HL-60 (cell line): ENCODE results near the gene GAB1.

Experiments used
- DNase-seq, 2 experiments: peaks; one replicate each; pipeline ENCODE4 v3.0.0-alpha.2; 2010 to 2020; ENCODE audit warnings: low read depth in 1 of 2, low spot score in 1 of 2
- H3K27ac ChIP-seq: fragments of 250-450 bp; sonication (Bioruptor Pico); replicated peaks from 2 replicates; pipeline ENCODE4 v1.5.1; 2020; ENCODE audit warnings: mild to moderate bottlenecking, moderate library complexity
- H3K27me3 ChIP-seq: fragments of 250-450 bp; sonication (Bioruptor Pico); 2 replicates; pipeline ENCODE4 v1.5.1; 2021; ENCODE audit warnings: mild to moderate bottlenecking, moderate library complexity; ENCODE audit not compliant: insufficient read depth, poor library complexity, severe bottlenecking
- H3K4me3 ChIP-seq: replicated peaks from 2 replicates; pipeline ENCODE4 v1.5.1; 2011; ENCODE audit warnings: mild to moderate bottlenecking, control low read depth, low read length; ENCODE audit not compliant: insufficient read depth
- GABPA ChIP-seq: IDR thresholded peaks from 2 replicates; pipeline ENCODE4 v1.6.1; 2012; ENCODE audit warnings: low read depth
- POLR2AphosphoS5 ChIP-seq: IDR thresholded peaks from 2 replicates; pipeline ENCODE4 v1.6.1; 2012; ENCODE audit warnings: low read depth
- SPI1 ChIP-seq: IDR thresholded peaks from 2 replicates; pipeline ENCODE4 v1.6.1; 2012; ENCODE audit warnings: low read depth, mild to moderate bottlenecking, borderline replicate concordance
- TF ChIP-seq, protein P1 (sequence below): IDR thresholded peaks from 2 replicates; pipeline ENCODE4 v1.6.1; 2012; ENCODE audit warnings: low read depth; ENCODE audit not compliant: insufficient replicate concordance
- TF ChIP-seq, protein P2 (sequence below): IDR thresholded peaks from one replicate; pipeline ENCODE4 v1.5.1; 2011; ENCODE audit warnings: low read length, control low read depth, inconsistent platforms; ENCODE audit not compliant: insufficient read depth

The GAB1 gene

DNA sequence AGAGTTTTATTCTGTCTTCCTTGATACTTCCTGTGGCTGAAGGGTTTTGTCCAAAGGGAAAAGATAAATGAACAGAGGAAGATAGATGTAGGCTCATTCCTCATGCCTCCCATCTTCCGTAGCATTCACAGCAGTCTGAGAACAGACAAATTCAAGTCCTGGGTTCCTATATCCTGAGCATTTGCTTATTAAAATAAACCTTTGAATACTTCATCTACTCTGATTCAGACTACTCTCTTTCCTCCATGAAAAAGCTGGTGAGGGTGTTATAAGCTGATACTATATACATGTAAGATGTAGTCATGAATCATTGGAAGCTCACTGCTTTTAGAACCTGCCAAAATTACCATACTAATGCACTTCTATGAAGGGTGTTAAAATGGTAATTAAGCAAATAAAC lies 61.2 kb downstream of the GAB1 start:
- DNase-seq = no peak
- no peak for TF ChIP-seq GABPA
- no peaks in the 10 kb centered on the region for H3K27me3 ChIP-seq
- no peak overlapping the region for H3K4me3 ChIP-seq
- no peak overlapping the region for H3K27ac ChIP-seq

DNA sequence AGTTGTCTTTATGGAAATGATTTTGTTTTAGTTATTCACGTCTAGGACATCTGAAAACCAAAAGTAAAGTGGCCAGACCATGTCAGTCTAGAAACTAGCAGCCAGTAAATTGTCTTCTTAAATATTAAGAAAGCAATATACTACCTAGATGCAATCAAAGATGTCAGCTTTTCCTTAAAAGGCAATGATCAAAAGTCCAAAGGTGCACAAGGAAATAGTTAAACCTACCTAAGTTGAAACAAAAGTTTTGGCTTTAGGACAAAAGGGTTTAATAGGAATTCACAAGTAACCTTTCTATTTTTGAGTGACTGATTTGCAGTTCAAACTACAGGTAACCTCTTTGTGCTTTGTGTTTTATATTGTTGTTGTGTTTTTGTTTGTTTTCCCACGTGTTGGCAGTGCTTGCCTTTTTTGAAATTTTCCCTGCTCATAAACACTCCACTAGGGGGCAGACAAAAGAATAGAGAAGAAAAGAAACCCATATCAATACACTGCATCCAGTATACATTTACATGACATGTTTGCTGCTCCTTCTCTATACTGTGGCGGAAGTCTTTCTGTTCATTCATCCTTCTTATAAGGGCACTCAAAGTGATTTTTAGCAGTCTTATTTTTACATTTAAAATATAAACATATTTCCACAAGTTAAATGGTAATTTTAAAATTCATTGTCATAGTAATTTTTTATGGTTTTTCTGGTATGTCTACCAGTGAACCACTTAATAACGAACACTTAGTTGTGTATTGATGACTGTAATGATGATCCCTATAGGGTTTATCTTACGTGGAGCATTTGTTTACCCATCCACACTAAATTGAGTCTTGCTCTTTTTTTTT lies 62.7 kb downstream of the GAB1 start:
- TF ChIP-seq GABPA (no peak), POLR2AphosphoS5 (no peak), SPI1 (no peak)
- TF ChIP-seq, protein P1, sequence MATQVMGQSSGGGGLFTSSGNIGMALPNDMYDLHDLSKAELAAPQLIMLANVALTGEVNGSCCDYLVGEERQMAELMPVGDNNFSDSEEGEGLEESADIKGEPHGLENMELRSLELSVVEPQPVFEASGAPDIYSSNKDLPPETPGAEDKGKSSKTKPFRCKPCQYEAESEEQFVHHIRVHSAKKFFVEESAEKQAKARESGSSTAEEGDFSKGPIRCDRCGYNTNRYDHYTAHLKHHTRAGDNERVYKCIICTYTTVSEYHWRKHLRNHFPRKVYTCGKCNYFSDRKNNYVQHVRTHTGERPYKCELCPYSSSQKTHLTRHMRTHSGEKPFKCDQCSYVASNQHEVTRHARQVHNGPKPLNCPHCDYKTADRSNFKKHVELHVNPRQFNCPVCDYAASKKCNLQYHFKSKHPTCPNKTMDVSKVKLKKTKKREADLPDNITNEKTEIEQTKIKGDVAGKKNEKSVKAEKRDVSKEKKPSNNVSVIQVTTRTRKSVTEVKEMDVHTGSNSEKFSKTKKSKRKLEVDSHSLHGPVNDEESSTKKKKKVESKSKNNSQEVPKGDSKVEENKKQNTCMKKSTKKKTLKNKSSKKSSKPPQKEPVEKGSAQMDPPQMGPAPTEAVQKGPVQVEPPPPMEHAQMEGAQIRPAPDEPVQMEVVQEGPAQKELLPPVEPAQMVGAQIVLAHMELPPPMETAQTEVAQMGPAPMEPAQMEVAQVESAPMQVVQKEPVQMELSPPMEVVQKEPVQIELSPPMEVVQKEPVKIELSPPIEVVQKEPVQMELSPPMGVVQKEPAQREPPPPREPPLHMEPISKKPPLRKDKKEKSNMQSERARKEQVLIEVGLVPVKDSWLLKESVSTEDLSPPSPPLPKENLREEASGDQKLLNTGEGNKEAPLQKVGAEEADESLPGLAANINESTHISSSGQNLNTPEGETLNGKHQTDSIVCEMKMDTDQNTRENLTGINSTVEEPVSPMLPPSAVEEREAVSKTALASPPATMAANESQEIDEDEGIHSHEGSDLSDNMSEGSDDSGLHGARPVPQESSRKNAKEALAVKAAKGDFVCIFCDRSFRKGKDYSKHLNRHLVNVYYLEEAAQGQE = no peak
- TF ChIP-seq, protein P2, sequence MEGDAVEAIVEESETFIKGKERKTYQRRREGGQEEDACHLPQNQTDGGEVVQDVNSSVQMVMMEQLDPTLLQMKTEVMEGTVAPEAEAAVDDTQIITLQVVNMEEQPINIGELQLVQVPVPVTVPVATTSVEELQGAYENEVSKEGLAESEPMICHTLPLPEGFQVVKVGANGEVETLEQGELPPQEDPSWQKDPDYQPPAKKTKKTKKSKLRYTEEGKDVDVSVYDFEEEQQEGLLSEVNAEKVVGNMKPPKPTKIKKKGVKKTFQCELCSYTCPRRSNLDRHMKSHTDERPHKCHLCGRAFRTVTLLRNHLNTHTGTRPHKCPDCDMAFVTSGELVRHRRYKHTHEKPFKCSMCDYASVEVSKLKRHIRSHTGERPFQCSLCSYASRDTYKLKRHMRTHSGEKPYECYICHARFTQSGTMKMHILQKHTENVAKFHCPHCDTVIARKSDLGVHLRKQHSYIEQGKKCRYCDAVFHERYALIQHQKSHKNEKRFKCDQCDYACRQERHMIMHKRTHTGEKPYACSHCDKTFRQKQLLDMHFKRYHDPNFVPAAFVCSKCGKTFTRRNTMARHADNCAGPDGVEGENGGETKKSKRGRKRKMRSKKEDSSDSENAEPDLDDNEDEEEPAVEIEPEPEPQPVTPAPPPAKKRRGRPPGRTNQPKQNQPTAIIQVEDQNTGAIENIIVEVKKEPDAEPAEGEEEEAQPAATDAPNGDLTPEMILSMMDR = no peak
- Histone ChIP-seq H3K27ac (no peak overlapping the region), H3K27me3 (no peaks in the 10 kb centered on the region), H3K4me3 (no peak overlapping the region)
- DNase-seq = peak in 1 of 2 experiments; percentile 8

- DNase-seq = no peak
- TF ChIP-seq, protein P2 = no peak
- TF ChIP-seq, protein P1 = no peak
- TF ChIP-seq POLR2AphosphoS5 = no peak
- no peak for TF ChIP-seq SPI1
- no peak for TF ChIP-seq GABPA
- H3K27ac ChIP-seq = no peak overlapping the region
- no peaks in the 10 kb centered on the region for H3K27me3 ChIP-seq
- H3K4me3 ChIP-seq = no peak overlapping the region
Observed at GRCh38 chr4:143400082-143400481, 63.4 kb downstream of the GAB1 start.

GRCh38 chr4:143402776-143403552 lies 66.3 kb downstream of the GAB1 start:
- Histone ChIP-seq H3K27me3 (no peaks in the 10 kb centered on the region), H3K27ac (no peak overlapping the region), H3K4me3 (no peak overlapping the region)
- no peak for TF ChIP-seq SPI1
- no peak for TF ChIP-seq POLR2AphosphoS5
- TF ChIP-seq GABPA = no peak
- TF ChIP-seq, protein P1 = no peak
- TF ChIP-seq, protein P2 = no peak
- no peak for DNase-seq
